H1 (cell line): ENCODE data around the gene MED13. TPM values are rescaled to one million over a fixed set of nuclear protein-coding genes. Genes with fewer than 3 reads are reported as not detected.

Experiments
- CTCF ChIA-PET: fragments of 300-600 bp; sonication (Branson Sonifier 250); formaldehyde crosslinking; loops from one replicate; lab custom pipeline; 2021; ENCODE audit not compliant: partially characterized antibody; lab: Charles Lee
- POLR2A ChIA-PET: fragments of 300-600 bp; sonication (Branson Sonifier 250); formaldehyde crosslinking; loops from one replicate; lab custom pipeline; 2021; ENCODE audit warnings: inconsistent platforms; ENCODE audit not compliant: partially characterized antibody; lab: Charles Lee
- DNase-seq, 2 experiments: peaks; one replicate each; pipeline versions ENCODE4 v3.0.0 to v3.0.0-alpha.2; 2010 to 2022; ENCODE audit warnings: low spot score in 2 of 2, low read depth in 1 of 2, mixed read lengths in 1 of 2
- FAIRE-seq: peaks from 2 replicates; lab custom pipeline; 2011; peaks lifted over from hg19 to GRCh38; lab: Jason Lieb, UNC
- H2AFZ ChIP-seq: 2 replicates; pipeline ENCODE4 v1.8.1; 2012; ENCODE audit warnings: low read length, inconsistent platforms
- H2AK5ac ChIP-seq: 2 replicates; pipeline ENCODE4 v1.6.1; 2013; ENCODE audit warnings: low read depth, low read length
- H2BK120ac ChIP-seq: replicated peaks from 2 replicates; pipeline ENCODE3; 2013; ENCODE audit warnings: low read depth, low read length, inconsistent platforms
- H2BK12ac ChIP-seq: 2 replicates; pipeline ENCODE4 v1.6.1; 2013; ENCODE audit warnings: low read depth, low read length
- H2BK15ac ChIP-seq: 2 replicates; pipeline ENCODE4 v1.6.1; 2013; ENCODE audit warnings: low read length
- H2BK20ac ChIP-seq: 2 replicates; pipeline ENCODE4 v1.6.1; 2013; ENCODE audit warnings: low read length
- H2BK5ac ChIP-seq: 2 replicates; pipeline ENCODE4 v1.6.1; 2013; ENCODE audit warnings: low read depth, low read length
- H3K14ac ChIP-seq: 2 replicates; pipeline ENCODE4 v1.6.1; 2013; ENCODE audit warnings: inconsistent platforms; ENCODE audit not compliant: insufficient read length
- H3K18ac ChIP-seq: 2 replicates; pipeline ENCODE4 v1.6.1; 2013; ENCODE audit warnings: low read length; ENCODE audit errors: extremely low read depth
- H3K23ac ChIP-seq: 2 replicates; pipeline ENCODE4 v1.6.1; 2013; ENCODE audit warnings: inconsistent platforms; ENCODE audit not compliant: insufficient read length
- H3K23me2 ChIP-seq: 2 replicates; pipeline ENCODE4 v1.6.1; 2013; ENCODE audit warnings: low read depth, low read length
- H3K27ac ChIP-seq: 2 replicates; pipeline ENCODE4 v1.6.1; 2011; ENCODE audit warnings: low read depth, low read length, inconsistent platforms
- H3K27me3 ChIP-seq, 4 experiments: replicated peaks in 1 of 4; 1 replicate in 1 of 4; 2 replicates in 3 of 4; pipeline versions ENCODE4 v1.6.1 to v1.8.1; 2011 to 2013; ENCODE audit warnings: low read length in 3 of 4, mild to moderate bottlenecking in 3 of 4, inconsistent platforms in 2 of 4, mixed read lengths in 2 of 4, moderate library complexity in 1 of 4; ENCODE audit not compliant: control insufficient read depth in 3 of 4, insufficient read depth in 3 of 4; ENCODE audit errors: extremely low read depth in 1 of 4
- H3K36me3 ChIP-seq, 4 experiments: 2 replicates each; pipeline versions ENCODE4 v1.6.1 to v1.8.1; 2011 to 2013; ENCODE audit warnings: mild to moderate bottlenecking in 4 of 4, low read length in 3 of 4, moderate library complexity in 2 of 4, control low read depth in 1 of 4, inconsistent platforms in 1 of 4; ENCODE audit not compliant: insufficient read depth in 4 of 4, control insufficient read depth in 2 of 4
- H3K4ac ChIP-seq: replicated peaks from 2 replicates; pipeline ENCODE3; 2013; ENCODE audit warnings: low read length, low read depth, mixed read lengths, inconsistent platforms; ENCODE audit not compliant: insufficient read length
- H3K4me1 ChIP-seq, 4 experiments: replicated peaks in 1 of 4; 1 replicate in 1 of 4; 2 replicates in 3 of 4; pipeline versions ENCODE4 v1.6.1 to v1.8.1; 2011 to 2013; ENCODE audit warnings: low read length in 3 of 4, inconsistent platforms in 2 of 4, mixed read lengths in 1 of 4; ENCODE audit not compliant: insufficient read depth in 4 of 4, control insufficient read depth in 3 of 4
- H3K4me2 ChIP-seq, 2 experiments: 2 replicates each; pipeline versions ENCODE4 v1.6.1 to v1.8.1; 2011 to 2013; ENCODE audit warnings: low read depth in 2 of 2, low read length in 2 of 2, control low read depth in 1 of 2, inconsistent platforms in 1 of 2, mild to moderate bottlenecking in 1 of 2; ENCODE audit not compliant: insufficient read depth in 1 of 2
- H3K4me3 ChIP-seq, 4 experiments: fragments of 200-600, 300-600 bp in 1 of 4; sonication (generic), shearing (Covaris generic), sonication (Bioruptor Twin) in 1 of 4; 2 replicates each; pipeline versions ENCODE4 v1.5.1 to v1.8.1; 2011 to 2016; ENCODE audit warnings: low read length in 4 of 4, low read depth in 3 of 4, control low read depth in 2 of 4, inconsistent platforms in 2 of 4, mild to moderate bottlenecking in 2 of 4, mixed read lengths in 1 of 4, moderate library complexity in 1 of 4; ENCODE audit not compliant: insufficient read depth in 2 of 4; ENCODE audit errors: extremely low read depth in 1 of 4
- H3K56ac ChIP-seq: replicated peaks from 2 replicates; pipeline ENCODE3; 2013; ENCODE audit warnings: low read depth, mild to moderate bottlenecking, mixed read lengths, low read length, inconsistent platforms; ENCODE audit not compliant: insufficient read length
- H3K79me1 ChIP-seq: 2 replicates; pipeline ENCODE4 v1.6.1; 2013; ENCODE audit warnings: low read depth, low read length, control low read depth
- H3K79me2 ChIP-seq, 2 experiments: 2 replicates each; pipeline versions ENCODE4 v1.6.1 to v1.8.1; 2012 to 2013; ENCODE audit warnings: low read length in 2 of 2, mild to moderate bottlenecking in 2 of 2, inconsistent platforms in 1 of 2; ENCODE audit not compliant: insufficient read depth in 2 of 2, control insufficient read depth in 1 of 2
- H3K9ac ChIP-seq, 4 experiments: replicated peaks in 1 of 4; 1 replicate in 1 of 4; 2 replicates in 3 of 4; pipeline versions ENCODE4 v1.6.1 to v1.8.1; 2011 to 2013; ENCODE audit warnings: low read depth in 3 of 4, low read length in 3 of 4, control low read depth in 2 of 4, mild to moderate bottlenecking in 2 of 4, moderate library complexity in 2 of 4, inconsistent platforms in 1 of 4; ENCODE audit errors: extremely low read depth in 1 of 4
- H3K9me3 ChIP-seq, 2 experiments: 2 replicates each; pipeline versions ENCODE4 v1.6.1 to v1.8.1; 2012 to 2013; ENCODE audit warnings: mild to moderate bottlenecking in 2 of 2, moderate library complexity in 2 of 2, control low read depth in 1 of 2, inconsistent platforms in 1 of 2, low read depth in 1 of 2, low read length in 1 of 2, mixed read lengths in 1 of 2; ENCODE audit not compliant: insufficient read depth in 2 of 2
- H4K20me1 ChIP-seq, 2 experiments: replicated peaks in 1 of 2; 2 replicates each; pipeline versions ENCODE3 to v1.8.1; 2011 to 2013; ENCODE audit warnings: inconsistent platforms in 2 of 2, low read length in 2 of 2, mild to moderate bottlenecking in 1 of 2; ENCODE audit not compliant: insufficient read depth in 2 of 2, control insufficient read depth in 1 of 2
- H4K5ac ChIP-seq: 2 replicates; pipeline ENCODE4 v1.6.1; 2013; ENCODE audit warnings: low read length, low read depth, mixed read lengths, inconsistent platforms; ENCODE audit not compliant: insufficient read length
- H4K8ac ChIP-seq: 2 replicates; pipeline ENCODE4 v1.8.0; 2013; ENCODE audit warnings: mild to moderate bottlenecking, moderate library complexity, low read length, inconsistent platforms; ENCODE audit not compliant: insufficient read depth; ENCODE audit errors: extremely low read depth
- H4K91ac ChIP-seq: replicated peaks from 2 replicates; pipeline ENCODE3; 2013; ENCODE audit warnings: low read length, mixed read lengths, inconsistent platforms; ENCODE audit not compliant: insufficient read length
- JUND ChIP-seq: IDR thresholded peaks from 2 replicates; pipeline ENCODE4 v1.6.1; 2011; ENCODE audit warnings: mild to moderate bottlenecking, improper control_type of control experiment, low read length
- MAFK ChIP-seq: IDR thresholded peaks from 2 replicates; pipeline ENCODE4 v1.6.1; 2012; ENCODE audit warnings: low read depth, mild to moderate bottlenecking, improper control_type of control experiment, low read length
- WGBS, 2 experiments: shearing (Covaris generic) in 1 of 2; methylation state at CpG; one replicate each; pipeline versions ENCODE4 v1.1.6 to v1.1.7; 2013 to 2015; ENCODE audit warnings: low lambda C conversion rate in 2 of 2, mixed read lengths in 2 of 2, inconsistent platforms in 1 of 2, low coverage in 1 of 2, missing lambda C conversion rate in 1 of 2; ENCODE audit not compliant: insufficient replicate concordance in 2 of 2, insufficient coverage in 1 of 2, insufficient read length in 1 of 2; ENCODE audit errors: extremely low coverage in 1 of 2, missing lambda C conversion rate in 1 of 2; 5-methylcytosine and 5-hydroxymethylcytosine counted together
- polyA plus RNA-seq, 7 experiments: library from polyadenylated mRNA; depleted of rRNA in 3 of 7; stranded (reverse) in 5 of 7; unstranded in 2 of 7; fragments of >200 nt in 5 of 7; fragments of 200-250 nt in 2 of 7; gene quantifications; 1 replicate in 5 of 7; 2 replicates in 1 of 7; 4 replicates in 1 of 7; pipeline versions ENCODE4 v1.2.1 to v1.2.3, GENCODE V29; 2011 to 2013; ENCODE audit warnings: missing spikeins in 2 of 7, mixed read lengths in 2 of 7
- total RNA-seq: library from RNA; stranded (reverse); fragmentation: NEBNext Ultra II Directional; extraction: Animal tissue kit (Norgen Biotek cat#: 25700); gene quantifications from 2 replicates; pipeline ENCODE4 v1.2.1, GENCODE V29; 2021

MED13 gene
- total and polyA plus RNA-seq, 2 of the 8 experiments (the other 6 are each of a cell fraction or from before 2014, with no cell fraction given), result 11.3 to 44.8 TPM

- H4K20me1 ChIP-seq, result no peaks in the 10 kb centered on the region
- ChIA-PET CTCF (interaction anchor here (0.8 to 1.0 kb wide), 2 partner anchors 9 to 53 kb away, joined by 3 read pairs; no protein-coding TSS in a partner anchor), POLR2A (no interaction called here)
- no peaks in the 10 kb centered on the region for H3K23me2 ChIP-seq
- H3K56ac ChIP-seq, result no peak overlapping the region
- H2BK15ac ChIP-seq, result no peak overlapping the region
- H3K27me3 ChIP-seq, result no peaks in the 10 kb centered on the region
- no peak overlapping the region for H3K14ac ChIP-seq
- no peak overlapping the region for H4K91ac ChIP-seq
- no peak for DNase-seq
- no peak overlapping the region for H4K5ac ChIP-seq
- H3K36me3 ChIP-seq, result peaks cover 8 to 75% (median 48%) of the 10 kb centered on the region in 4 experiments
- H2BK120ac ChIP-seq, result no peak overlapping the region
- H2BK5ac ChIP-seq, result no peak overlapping the region
- no peak overlapping the region for H2BK20ac ChIP-seq
- H3K18ac ChIP-seq, result no peak overlapping the region
- FAIRE-seq, result no peak
- H3K4me3 ChIP-seq, result no peak overlapping the region
- peak; percentile 77 for TF ChIP-seq MAFK
- TF ChIP-seq JUND, result no peak
- H3K27ac ChIP-seq, result no peak overlapping the region
- no peak overlapping the region for H3K4ac ChIP-seq
- H3K79me1 ChIP-seq, result no peaks in the 10 kb centered on the region
- H4K8ac ChIP-seq, result no peak overlapping the region
- H2AK5ac ChIP-seq, result no peak overlapping the region
- H3K4me2 ChIP-seq, result no peak overlapping the region
- H3K79me2 ChIP-seq, result no peaks in the 10 kb centered on the region
- H2AFZ ChIP-seq, result no peak overlapping the region
- no peak overlapping the region for H3K23ac ChIP-seq
- H2BK12ac ChIP-seq, result no peak overlapping the region
- no peaks in the 10 kb centered on the region for H3K4me1 ChIP-seq
- no peaks in the 10 kb centered on the region for H3K9me3 ChIP-seq
- H3K9ac ChIP-seq, result no peak overlapping the region
- 90% methylated on average over 4 of the region's 4 CpGs; no CpG with 5 or more reads in 1 of the 2 experiments for WGBS, 2 experiments
These were observed 109.5 kb downstream of the MED13 start for GRCh38 chr17:61955619-61956018.
